COLO668 (cell line): ENCODE data around the gene SLC9A3.
A peak's percentile ranks its signal among the peaks of the same experiment; 100 is the strongest.
"Not testable (repeated sequence)": the region's sequence is repeated elsewhere in the genome, so short reads cannot be mapped to it uniquely, and the experiment has no call there.

Experiments
- DNase-seq: peaks from one replicate; lab custom pipeline; 2025; ENCODE audit not compliant: unreplicated experiment; lab: John Stamatoyannopoulos, UW

SLC9A3 gene

GRCh38 chr5:511476-511875 lies 12.8 kb downstream of the SLC9A3 start:
- no peak for DNase-seq

GRCh38 chr5:510521-510920 lies 13.7 kb downstream of the SLC9A3 start:
- no peak for DNase-seq

- no peak for DNase-seq
Observed at GRCh38 chr5:509611-510185, 14.6 kb downstream of the SLC9A3 start.

GRCh38 chr5:507986-508575 lies 16.2 kb downstream of the SLC9A3 start:
- not testable (repeated sequence) for DNase-seq

- DNase-seq = peak; percentile 84
Observed at GRCh38 chr5:505951-506525, 18.2 kb downstream of the SLC9A3 start.

- no peak for DNase-seq
Observed at GRCh38 chr5:504326-505154, 19.7 kb downstream of the SLC9A3 start.

GRCh38 chr5:502325-503079 lies 21.7 kb downstream of the SLC9A3 start:
- no peak for DNase-seq

- DNase-seq = no peak
Observed at GRCh38 chr5:501831-502184, 22.4 kb downstream of the SLC9A3 start.

GRCh38 chr5:501105-501830 lies 23.0 kb downstream of the SLC9A3 start:
- DNase-seq = no peak

GRCh38 chr5:500491-500890 lies 23.8 kb downstream of the SLC9A3 start:
- no peak for DNase-seq

GRCh38 chr5:499233-500209 lies 24.7 kb downstream of the SLC9A3 start:
- no peak for DNase-seq

- no peak for DNase-seq
Observed at GRCh38 chr5:497871-498509, 26.3 kb downstream of the SLC9A3 start.

- DNase-seq = no peak
Observed at GRCh38 chr5:497090-497700, 27.1 kb downstream of the SLC9A3 start.

- DNase-seq = no peak
Observed at GRCh38 chr5:496028-496427, 28.2 kb downstream of the SLC9A3 start.

- DNase-seq = no peak
Observed at GRCh38 chr5:494667-495255, 29.5 kb downstream of the SLC9A3 start.

- DNase-seq = no peak
Observed at GRCh38 chr5:493758-494157, 30.5 kb downstream of the SLC9A3 start.

GRCh38 chr5:493119-493701 lies 31.0 kb downstream of the SLC9A3 start:
- no peak for DNase-seq
